Epithelial cell of alveolus of lung (primary cell): ENCODE measurements around the gene NLGN4Y. TPM values are rescaled to one million over a fixed set of nuclear protein-coding genes. Genes with fewer than 3 reads are reported as not detected.

Experiments
- total RNA-seq: library from RNA; depleted of rRNA; stranded (reverse); fragments of >200 nt; gene quantifications from 2 replicates; pipeline ENCODE4 v1.2.1, GENCODE V29; 2015

The NLGN4Y gene
- 13.8 TPM in 1 of 2 replicates, not detected in the other for total RNA-seq

GRCh38 chrY:14524272-14525231, at the start of gene NLGN4Y:
Gene NLGN4Y, plus strand, starts transcription at chrY:14524529. Its CDS starts 97,591 bp downstream, at chrY:14622120.

